ENCODE data around the gene KCNC2.

The KCNC2 gene

GRCh38 chr12:75157385-75157784 is 52.3 kb downstream of the KCNC2 start:
- DNase-seq: no peak

- no peak for DNase-seq
These were observed 53.7 kb downstream of the KCNC2 start for GRCh38 chr12:75155962-75156361.

DNA sequence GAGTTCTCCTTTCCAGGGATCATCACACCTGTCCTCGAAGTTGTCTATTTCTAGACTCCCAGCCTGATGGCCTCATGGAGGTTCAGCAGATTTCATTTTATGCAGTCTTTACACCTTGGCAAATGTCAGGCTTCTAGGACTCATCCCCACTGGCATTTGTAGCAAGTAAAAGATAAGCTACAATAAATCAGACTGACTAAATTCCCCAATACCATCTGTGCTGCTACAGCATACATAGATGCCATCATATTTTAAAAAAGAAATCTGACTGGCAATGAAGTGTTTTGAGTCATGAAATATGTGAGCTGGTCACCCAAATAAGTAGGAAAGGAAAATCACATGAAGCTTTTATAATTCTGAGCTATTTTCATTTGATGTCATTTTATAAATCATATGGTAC is 55.3 kb downstream of the KCNC2 start:
- no peak for DNase-seq

DNA sequence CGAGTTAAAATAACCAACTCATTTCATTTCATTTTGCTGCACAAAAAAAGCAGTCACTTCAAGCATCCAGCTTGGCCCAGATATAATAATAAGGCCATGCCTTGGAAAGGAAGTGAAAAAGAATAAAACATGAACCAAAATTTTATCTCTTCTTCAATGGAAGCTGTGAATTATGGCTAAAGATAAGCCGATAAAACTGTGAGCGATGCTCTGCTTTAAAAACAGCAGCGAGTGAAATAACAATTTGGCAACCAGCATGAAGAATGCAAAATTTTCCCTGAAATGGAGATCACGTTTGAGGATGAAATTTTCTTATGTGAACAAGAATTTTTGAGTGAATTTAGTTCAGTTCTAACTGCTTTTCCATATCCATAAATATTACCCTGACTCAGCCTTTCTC is 70.4 kb downstream of the KCNC2 start:
- no peak for DNase-seq

DNA sequence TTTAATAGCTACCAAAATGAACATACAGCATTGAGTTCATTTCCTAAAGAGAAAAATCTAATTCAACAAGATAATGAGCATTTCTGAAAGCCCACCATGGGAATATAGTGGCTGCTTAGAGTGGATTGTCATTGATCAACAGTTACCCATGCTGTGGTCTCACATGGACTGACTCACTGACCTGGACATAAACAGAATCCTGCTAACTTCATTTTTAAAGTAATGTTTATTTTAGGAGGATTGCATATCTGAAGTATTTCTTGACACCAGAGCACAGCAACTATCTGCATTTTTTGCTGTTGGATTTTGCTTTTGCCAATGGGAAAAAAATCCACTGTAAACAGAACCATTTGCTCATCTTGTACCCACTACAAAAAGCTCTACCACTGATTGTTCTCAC is 71.7 kb downstream of the KCNC2 start:
- no peak for DNase-seq

DNA sequence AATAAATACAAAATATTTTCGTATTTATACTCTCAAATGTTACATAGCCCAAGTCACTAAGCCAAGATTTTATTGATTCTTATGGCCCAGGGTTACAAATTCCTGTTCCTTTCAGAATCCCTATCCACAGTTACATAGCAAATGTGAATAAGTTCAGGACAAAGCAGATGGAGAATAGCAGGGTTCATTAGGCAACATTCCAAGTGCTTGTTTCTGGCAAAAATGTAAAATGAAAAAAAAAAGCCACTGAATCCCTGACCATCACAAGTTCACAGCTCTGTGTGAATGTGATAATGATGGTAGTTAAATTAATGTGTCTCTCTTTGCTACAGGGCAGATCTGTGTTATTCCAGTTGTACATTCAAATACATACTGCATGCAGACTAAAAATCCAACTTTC is 74.6 kb downstream of the KCNC2 start:
- DNase-seq: peak; percentile 31

DNA sequence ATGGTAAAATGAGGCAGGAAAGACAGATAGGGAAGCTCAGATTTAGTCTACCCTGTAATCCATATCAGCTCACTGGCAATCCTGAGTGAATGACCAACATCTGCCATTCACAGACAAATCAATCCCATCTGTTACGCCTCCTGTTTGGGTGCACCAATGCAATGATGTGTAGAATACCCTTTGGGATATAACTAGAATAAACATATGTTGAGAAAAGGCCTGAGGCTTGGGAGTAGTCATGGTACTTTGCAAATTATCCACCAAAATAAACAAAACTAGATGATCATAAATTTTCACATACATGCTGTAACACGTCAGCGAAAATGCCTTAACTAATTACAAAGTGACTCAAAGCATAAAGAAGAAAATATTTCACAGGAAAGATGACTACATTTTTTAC is 78.8 kb downstream of the KCNC2 start:
- peak; percentile 77 for DNase-seq

GRCh38 chr12:75129275-75129674 is 80.4 kb downstream of the KCNC2 start:
- DNase-seq: no peak

GRCh38 chr12:75121036-75121705 is 88.5 kb downstream of the KCNC2 start:
- no peak for DNase-seq

- no peak for DNase-seq
These were observed 89.3 kb downstream of the KCNC2 start for GRCh38 chr12:75120311-75120711.

DNA sequence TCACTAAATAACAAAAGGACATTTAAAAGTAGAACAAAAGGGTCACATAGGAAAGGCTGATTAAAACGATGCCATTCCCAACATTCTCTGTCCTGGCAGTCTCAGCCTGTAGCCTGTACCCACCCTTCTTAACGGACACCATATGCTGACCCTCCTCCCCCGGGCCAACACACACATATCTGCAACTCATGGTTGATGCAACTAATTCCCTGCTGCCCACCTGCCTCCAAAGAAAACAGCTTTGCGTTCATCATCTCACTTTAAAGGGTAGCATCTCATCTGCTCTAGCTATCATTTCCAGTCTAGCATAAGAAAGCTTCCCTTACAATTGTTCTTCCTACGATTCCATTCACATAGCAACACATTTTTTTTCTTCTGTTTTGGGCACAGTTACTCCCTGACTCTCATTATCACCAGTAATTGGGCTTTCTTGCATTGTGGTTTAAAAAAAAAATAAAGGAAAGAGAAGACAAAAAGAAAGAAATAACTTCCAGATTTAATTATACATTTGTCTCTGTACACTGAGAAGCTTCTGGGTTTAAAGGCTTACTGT is 92.9 kb downstream of the KCNC2 start:
- no peak for DNase-seq

DNA sequence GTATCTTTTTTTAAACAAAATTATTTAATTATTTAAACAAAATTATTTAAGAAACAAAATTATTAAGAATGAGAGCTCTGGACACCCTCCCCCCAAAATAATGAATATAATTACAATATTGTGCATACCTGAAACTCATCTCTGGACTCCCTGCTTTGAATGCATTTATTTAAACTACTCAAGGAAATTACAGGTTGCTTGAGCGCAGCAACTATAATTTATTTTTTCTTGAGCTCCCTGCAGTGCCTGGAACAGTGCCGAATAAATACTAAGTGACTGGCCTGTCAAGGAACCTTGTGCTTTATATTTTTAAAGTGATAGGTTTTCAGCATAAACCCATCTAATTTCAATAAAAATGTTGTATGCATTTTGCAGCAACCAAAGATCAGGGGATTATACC is 93.9 kb downstream of the KCNC2 start:
- DNase-seq: no peak

GRCh38 chr12:75103822-75104221 is 105.8 kb downstream of the KCNC2 start:
- DNase-seq: no peak

DNA sequence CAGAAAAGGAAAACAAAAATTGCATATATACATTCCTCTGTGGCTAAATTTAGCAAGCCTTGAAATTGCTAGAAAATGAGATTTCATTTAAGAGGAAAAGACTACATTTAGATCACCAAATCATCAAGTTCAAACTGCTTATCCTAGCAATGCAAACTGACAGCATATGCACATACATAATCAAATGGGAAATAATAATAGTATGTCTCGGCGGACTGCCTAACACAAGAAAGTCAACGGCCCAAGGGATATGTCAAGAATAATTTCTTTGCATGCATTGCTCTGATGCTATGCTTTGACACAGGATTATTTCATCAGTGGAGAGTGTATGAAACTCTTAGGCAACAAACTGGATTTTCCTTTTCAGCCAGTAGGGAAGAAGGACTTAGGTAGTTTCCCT is 107.9 kb downstream of the KCNC2 start:
- no peak for DNase-seq

- DNase-seq: no peak
These were observed 110.4 kb downstream of the KCNC2 start for GRCh38 chr12:75099210-75099609.

- no peak for DNase-seq
These were observed 112.6 kb downstream of the KCNC2 start for GRCh38 chr12:75097003-75097402.

- no peak for DNase-seq
These were observed 122.0 kb downstream of the KCNC2 start for GRCh38 chr12:75087654-75088053.

DNA sequence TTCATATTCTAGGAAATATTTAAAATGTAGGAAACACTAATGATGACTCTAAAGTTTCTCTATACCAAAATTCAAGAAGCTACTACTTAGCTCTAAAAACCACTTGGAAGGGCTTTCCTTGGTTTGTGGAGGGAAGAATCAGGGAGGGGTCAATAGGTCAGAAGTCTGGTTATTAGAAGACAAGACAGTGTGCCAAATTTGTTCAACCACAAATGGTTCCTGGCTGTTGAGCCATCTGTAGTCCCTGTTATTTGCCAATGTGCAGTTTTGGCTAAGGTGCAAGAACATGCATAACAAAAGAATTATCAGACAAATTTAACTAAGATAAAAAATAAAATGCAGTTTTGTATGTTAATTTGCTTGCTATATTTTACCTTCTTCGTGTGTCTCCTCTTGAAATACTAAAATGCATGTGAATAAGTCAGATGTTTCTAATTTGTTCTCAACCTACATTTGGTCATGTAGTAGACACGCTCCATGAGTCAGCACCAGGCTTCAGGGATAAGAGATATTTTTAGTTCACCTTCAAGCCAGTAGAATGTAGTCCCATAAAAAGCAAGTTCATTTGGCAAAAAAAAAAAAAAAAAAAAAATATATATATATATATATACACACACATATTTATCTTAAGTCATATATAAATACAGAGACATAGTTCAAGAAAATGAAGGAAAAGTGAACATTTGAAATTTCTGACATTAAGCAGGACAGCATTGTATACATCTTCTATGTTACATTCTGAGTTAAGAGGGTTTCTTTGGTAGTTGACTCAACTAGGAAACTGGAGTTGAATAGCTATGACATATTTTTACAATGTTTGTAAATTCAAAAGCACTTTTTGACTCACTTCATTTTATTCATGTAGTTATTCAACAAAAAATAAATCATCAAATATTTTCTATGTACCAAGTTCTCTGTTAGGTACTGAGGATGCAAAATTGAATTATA is 123.3 kb downstream of the KCNC2 start:
- DNase-seq: no peak

- DNase-seq: no peak
These were observed 128.3 kb downstream of the KCNC2 start for GRCh38 chr12:75081305-75081704.

GRCh38 chr12:75080582-75080981 is 129.1 kb downstream of the KCNC2 start:
- no peak for DNase-seq

GRCh38 chr12:75065482-75065881 is 144.2 kb downstream of the KCNC2 start:
- DNase-seq: no peak

DNA sequence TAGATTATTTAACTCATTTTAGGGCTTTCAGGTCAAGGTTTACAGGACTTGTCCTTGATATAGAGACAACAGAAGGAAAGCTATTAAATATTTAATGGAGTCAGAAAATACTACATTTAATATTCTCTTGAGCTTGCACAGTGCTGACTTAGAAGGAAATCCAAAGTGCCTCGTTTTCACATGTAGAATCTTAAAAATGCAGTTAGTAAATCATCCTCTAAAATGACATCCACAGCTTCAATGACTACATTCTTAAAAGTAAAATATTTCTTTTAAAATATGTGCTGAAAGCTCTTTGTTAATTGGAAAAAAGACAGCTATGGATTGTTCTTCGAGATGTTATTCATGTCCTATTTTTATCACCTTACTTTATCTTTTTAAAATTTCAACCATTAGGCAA is 146.9 kb downstream of the KCNC2 start:
- no peak for DNase-seq

DNA sequence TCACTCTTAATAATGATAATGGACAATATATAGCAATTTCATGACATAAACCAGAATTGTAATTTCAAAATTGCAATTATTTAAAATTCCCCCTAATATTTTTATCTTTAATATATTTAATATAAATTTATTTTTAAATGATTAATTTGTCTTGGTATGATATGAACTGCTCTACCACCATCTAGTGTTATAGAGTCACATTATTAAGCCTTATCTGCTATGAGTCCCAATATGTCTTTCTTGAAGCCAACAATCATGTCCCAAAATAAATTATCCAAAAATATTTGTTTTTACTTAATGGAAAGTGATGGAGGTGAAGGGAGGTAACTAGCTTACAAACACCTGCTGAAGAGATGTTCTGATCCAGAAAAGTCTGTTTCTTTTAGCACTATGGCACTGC is 151.4 kb downstream of the KCNC2 start:
- DNase-seq: no peak

DNA sequence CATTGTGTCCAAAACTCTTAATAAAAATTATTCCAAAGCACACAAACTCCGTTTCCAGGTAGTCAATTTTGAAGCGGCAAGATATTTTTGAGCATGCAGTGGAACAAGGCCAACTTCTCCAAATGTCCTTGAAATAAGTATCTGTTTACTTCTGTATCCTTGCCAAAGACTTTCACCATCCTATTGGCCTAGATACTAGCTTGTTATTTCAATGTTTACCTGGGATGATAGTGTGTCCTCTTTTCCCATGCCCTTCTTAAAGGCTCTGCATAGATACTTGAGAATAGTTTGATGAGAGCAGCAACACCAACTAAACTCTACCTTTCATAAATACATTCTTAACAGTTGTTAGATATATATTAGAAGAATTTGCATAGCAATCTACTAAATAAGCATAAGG is 160.9 kb downstream of the KCNC2 start:
- DNase-seq: no peak

Data from NCI-H2171 (cell line).